CD4-positive, alpha-beta T cell treated with Interleukin-1 beta for 1 hour (primary cell): Measurements from ENCODE around the gene SPRR4.

Experiments
- DNase-seq, 2 donors: peaks; one replicate each; pipeline ENCODE4 v3.0.0-alpha.2; 2020 to 2022

The SPRR4 gene

GRCh38 chr1:152970495-152970894 is at the start of gene SPRR4:
Gene SPRR4, plus strand, starts transcription at chr1:152970648. Its CDS starts 1,243 bp downstream, at chr1:152971891.
- no peak for DNase-seq

GRCh38 chr1:152924191-152924590 is 46.3 kb upstream of the SPRR4 start:
- no peak for DNase-seq

- peak in 1 of 2 donors; percentile 3 for DNase-seq
Observed at GRCh38 chr1:152926091-152926490, 44.4 kb upstream of the SPRR4 start.

- no peak for DNase-seq
Observed at GRCh38 chr1:152928671-152929070, 41.8 kb upstream of the SPRR4 start.

GRCh38 chr1:152932170-152932811 is 38.2 kb upstream of the SPRR4 start:
- DNase-seq, result no peak

GRCh38 chr1:152933196-152933595 is 37.3 kb upstream of the SPRR4 start:
- no peak for DNase-seq

- no peak for DNase-seq
Observed at GRCh38 chr1:152940614-152941013, 29.8 kb upstream of the SPRR4 start.

GRCh38 chr1:152941037-152941711 is 29.3 kb upstream of the SPRR4 start:
- DNase-seq, result no peak

GRCh38 chr1:152942161-152942560 is 28.3 kb upstream of the SPRR4 start:
- no peak for DNase-seq

- DNase-seq, result no peak
Observed at GRCh38 chr1:152946248-152946647, 24.2 kb upstream of the SPRR4 start.

- DNase-seq, result no peak
Observed at GRCh38 chr1:152946651-152947256, 23.7 kb upstream of the SPRR4 start, which contains the start of gene SPRR5. Gene SPRR5, plus strand, starts transcription at chr1:152947206. Its CDS starts 1,349 bp downstream, at chr1:152948555.

- no peak for DNase-seq
Observed at GRCh38 chr1:152951711-152952110, 18.7 kb upstream of the SPRR4 start.

- no peak for DNase-seq
Observed at GRCh38 chr1:152953761-152954160, 16.7 kb upstream of the SPRR4 start.

GRCh38 chr1:152954436-152954835 is 16.0 kb upstream of the SPRR4 start:
- DNase-seq, result no peak

GRCh38 chr1:152957561-152957960 is 12.9 kb upstream of the SPRR4 start:
- no peak for DNase-seq

GRCh38 chr1:152959273-152959672 is 11.2 kb upstream of the SPRR4 start:
- no peak for DNase-seq

- no peak for DNase-seq
Observed at GRCh38 chr1:152959801-152960451, 10.5 kb upstream of the SPRR4 start.

GRCh38 chr1:152960452-152961044 is 9.9 kb upstream of the SPRR4 start:
- DNase-seq, result no peak

GRCh38 chr1:152961226-152961891 is 9.1 kb upstream of the SPRR4 start:
- no peak for DNase-seq

- no peak for DNase-seq
Observed at GRCh38 chr1:152962876-152963415, 7.5 kb upstream of the SPRR4 start.

GRCh38 chr1:152964536-152964935 is 5.9 kb upstream of the SPRR4 start:
- DNase-seq, result no peak

GRCh38 chr1:152965853-152966252 is 4.6 kb upstream of the SPRR4 start:
- DNase-seq, result no peak
